HepG2 (cell line): ENCODE results near the gene GLT1D1. TPM values are rescaled to one million over a fixed set of nuclear protein-coding genes. Genes with fewer than 3 reads are reported as not detected.

ENCODE experiments used
- BRF2 ChIP-seq: sonication (generic); formaldehyde crosslinking; IDR thresholded peaks from 2 replicates; pipeline ENCODE4 v1.8.1; 2022; ENCODE audit warnings: mild to moderate bottlenecking, missing genetic modification reagents
- CCDC6 ChIP-seq: sonication (generic); formaldehyde crosslinking; IDR thresholded peaks from 2 replicates; pipeline ENCODE4 v1.8.1; 2022; ENCODE audit warnings: mild to moderate bottlenecking, missing genetic modification reagents, moderate library complexity
- EZH2 ChIP-seq: conservative IDR thresholded peaks from 2 replicates; pipeline ENCODE4 v1.6.1; 2012; ENCODE audit warnings: mild to moderate bottlenecking, low read depth, low read length, moderate library complexity
- GATA4 ChIP-seq: sonication (generic); IDR thresholded peaks from 2 replicates; pipeline ENCODE4 v1.6.1; 2016; ENCODE audit warnings: antibody characterized with exemption, low read depth, borderline replicate concordance
- GPN1 ChIP-seq: sonication (generic); formaldehyde crosslinking; IDR thresholded peaks from 2 replicates; pipeline ENCODE4 v1.5.1; 2020; ENCODE audit warnings: missing genetic modification reagents, borderline replicate concordance
- HMG20A ChIP-seq: IDR thresholded peaks from 2 replicates; pipeline ENCODE4 v1.6.1; 2016; ENCODE audit warnings: borderline replicate concordance
- HOMEZ ChIP-seq: IDR thresholded peaks from 2 replicates; pipeline ENCODE4 v1.6.1; 2016; ENCODE audit warnings: low read depth
- KAT2B ChIP-seq: fragments of 150-350 bp; IDR thresholded peaks from 2 replicates; pipeline ENCODE4 v1.6.1; 2014; ENCODE audit warnings: low read depth, low read length, borderline replicate concordance
- MIER2 ChIP-seq: IDR thresholded peaks from 2 replicates; pipeline ENCODE4 v1.6.1; 2016; ENCODE audit warnings: missing biosample characterization, missing genetic modification reagents
- NR2F1 ChIP-seq, 2 experiments: fragments of 450-650 bp in 1 of 2; formaldehyde crosslinking in 1 of 2; IDR thresholded peaks; 2 replicates each; pipeline versions ENCODE4 v1.5.0 to v1.6.1; 2016 to 2020; ENCODE audit warnings: mild to moderate bottlenecking in 1 of 2, missing compliant biosample characterization in 1 of 2, missing genetic modification reagents in 1 of 2, moderate library complexity in 1 of 2
- RBM39 ChIP-seq: fragments of 200-400 bp; formaldehyde crosslinking; IDR thresholded peaks from one replicate; pipeline ENCODE4 v1.6.1; 2018; ENCODE audit warnings: antibody characterized with exemption, mild to moderate bottlenecking, low read depth, low read length; ENCODE audit not compliant: poor library complexity, severe bottlenecking
- TRIM24 ChIP-seq: sonication (generic); formaldehyde crosslinking; IDR thresholded peaks from 2 replicates; pipeline ENCODE4 v1.8.0; 2022; ENCODE audit warnings: mild to moderate bottlenecking, missing genetic modification reagents
- ZBTB20 ChIP-seq: sonication (generic); formaldehyde crosslinking; IDR thresholded peaks from 2 replicates; pipeline ENCODE4 v1.8.1; 2023; ENCODE audit warnings: missing genetic modification reagents, low read depth, mild to moderate bottlenecking, borderline replicate concordance
- ZBTB7A ChIP-seq: sonication (generic); formaldehyde crosslinking; IDR thresholded peaks from 2 replicates; pipeline ENCODE4 v1.8.0; 2022; ENCODE audit warnings: mild to moderate bottlenecking, missing genetic modification reagents
- ZNF143 ChIP-seq: sonication (generic); formaldehyde crosslinking; IDR thresholded peaks from 2 replicates; pipeline ENCODE4 v1.4.0; 2020; ENCODE audit warnings: missing genetic modification reagents
- ZNF337 ChIP-seq: sonication (generic); formaldehyde crosslinking; IDR thresholded peaks from 2 replicates; pipeline ENCODE4 v1.5.1; 2020; ENCODE audit warnings: missing genetic modification reagents, low read depth, mild to moderate bottlenecking, borderline replicate concordance
- ZNF362 ChIP-seq: sonication (generic); formaldehyde crosslinking; IDR thresholded peaks from 2 replicates; pipeline ENCODE4 v1.4.0; 2020; ENCODE audit warnings: missing genetic modification reagents, mild to moderate bottlenecking, borderline replicate concordance
- ZNF512 ChIP-seq: sonication (generic); formaldehyde crosslinking; IDR thresholded peaks from 2 replicates; pipeline ENCODE4 v1.4.0; 2020; ENCODE audit warnings: mild to moderate bottlenecking, missing genetic modification reagents
- ZNF768 ChIP-seq: sonication (generic); formaldehyde crosslinking; IDR thresholded peaks from 2 replicates; pipeline ENCODE4 v1.4.0; 2020; ENCODE audit warnings: missing genetic modification reagents
- ZNF776 ChIP-seq: sonication (generic); formaldehyde crosslinking; IDR thresholded peaks from 2 replicates; pipeline ENCODE4 v1.4.0; 2020; ENCODE audit warnings: mild to moderate bottlenecking, missing genetic modification reagents
- ZSCAN29 ChIP-seq: sonication (generic); formaldehyde crosslinking; conservative IDR thresholded peaks from 2 replicates; pipeline ENCODE4 v1.4.0; 2020; ENCODE audit warnings: mild to moderate bottlenecking, missing genetic modification reagents
- polyA plus RNA-seq, 8 experiments: library from polyadenylated mRNA; depleted of rRNA in 3 of 8; stranded (reverse) in 7 of 8; unstranded in 1 of 8; fragments of >200 nt; fragmentation: Illumina TruSeq in 4 of 8; extraction: Trizol in 4 of 8; gene quantifications; 2 replicates each; pipeline versions ENCODE4 v1.2.1 to v1.2.3, GENCODE V29; 2011 to 2016; ENCODE audit warnings: low read depth in 4 of 8, missing spikeins in 1 of 8, mixed read lengths in 1 of 8; ENCODE audit not compliant: insufficient read depth in 1 of 8
- total RNA-seq, 5 experiments: library from RNA; depleted of rRNA; stranded (reverse); fragments of >200 nt; fragmentation: Illumina TruSeq; extraction: Trizol; gene quantifications; 2 replicates each; pipeline ENCODE4 v1.2.3, GENCODE V29; 2016; ENCODE audit warnings: low read depth in 1 of 5
- TF ChIP-seq, protein P1 (sequence below), 2 experiments: sonication (generic) in 1 of 2; formaldehyde crosslinking in 1 of 2; IDR thresholded peaks; 2 replicates each; pipeline versions ENCODE4 v1.4.0 to v1.6.1; 2018 to 2020; ENCODE audit warnings: missing genetic modification reagents in 2 of 2, borderline replicate concordance in 1 of 2, low read depth in 1 of 2, mild to moderate bottlenecking in 1 of 2, missing biosample characterization in 1 of 2

The GLT1D1 gene
- total and polyA plus RNA-seq, 2 of the 13 experiments (the other 11 are each of a cell fraction or from before 2014, with no cell fraction given), result 0.09 to 0.17 TPM

DNA sequence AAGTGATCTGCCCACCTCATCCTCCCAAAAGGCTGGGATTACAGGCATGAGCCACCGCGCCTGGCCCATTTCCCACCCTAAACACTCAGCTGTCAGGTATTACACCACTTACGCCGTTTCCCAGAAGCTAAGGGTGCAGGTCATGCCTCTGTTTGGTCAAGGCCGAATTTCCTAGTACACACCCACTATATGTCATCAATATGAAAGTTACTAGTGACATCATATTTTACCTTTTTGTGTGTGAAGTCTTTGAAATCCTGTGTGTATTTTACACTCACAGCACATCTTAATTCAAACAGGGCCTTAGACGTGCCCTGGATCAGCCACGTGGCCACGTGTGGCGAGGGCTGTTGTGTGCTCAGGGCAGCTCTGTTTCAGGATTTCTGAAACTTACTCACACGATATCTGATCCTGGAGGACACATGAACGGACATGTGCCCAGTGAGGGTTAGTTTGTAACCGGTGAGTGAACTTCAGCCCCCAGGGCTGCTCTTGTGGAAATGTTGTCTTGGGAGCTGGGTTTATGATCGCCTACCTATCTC is 51.8 kb downstream of the GLT1D1 start (continued):
- peak; percentile 58; the same call in 1 of the 2 replicates for TF ChIP-seq CCDC6 (CRISPR knock-in tag)
- 0 out of 2 replicates have a peak, but pooled peaks have one; percentile 52 for TF ChIP-seq ZBTB7A
- no peak for TF ChIP-seq ZNF337 (CRISPR knock-in tag)
- TF ChIP-seq ZNF362 (CRISPR knock-in tag), result no peak; the same call in 1 of the 2 replicates
- TF ChIP-seq, protein P1, sequence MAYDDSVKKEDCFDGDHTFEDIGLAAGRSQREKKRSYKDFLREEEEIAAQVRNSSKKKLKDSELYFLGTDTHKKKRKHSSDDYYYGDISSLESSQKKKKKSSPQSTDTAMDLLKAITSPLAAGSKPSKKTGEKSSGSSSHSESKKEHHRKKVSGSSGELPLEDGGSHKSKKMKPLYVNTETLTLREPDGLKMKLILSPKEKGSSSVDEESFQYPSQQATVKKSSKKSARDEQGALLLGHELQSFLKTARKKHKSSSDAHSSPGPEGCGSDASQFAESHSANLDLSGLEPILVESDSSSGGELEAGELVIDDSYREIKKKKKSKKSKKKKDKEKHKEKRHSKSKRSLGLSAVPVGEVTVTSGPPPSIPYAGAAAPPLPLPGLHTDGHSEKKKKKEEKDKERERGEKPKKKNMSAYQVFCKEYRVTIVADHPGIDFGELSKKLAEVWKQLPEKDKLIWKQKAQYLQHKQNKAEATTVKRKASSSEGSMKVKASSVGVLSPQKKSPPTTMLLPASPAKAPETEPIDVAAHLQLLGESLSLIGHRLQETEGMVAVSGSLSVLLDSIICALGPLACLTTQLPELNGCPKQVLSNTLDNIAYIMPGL (CRISPR knock-in tag; IDR thresholded peaks at IDR 0.05; ENCODE audit: borderline replicate concordance in 1 of 2, low read depth in 1 of 2), result peak; percentile 58 to 76; a peak in 1 of 4 replicates
- TF ChIP-seq KAT2B, result no peak
- no peak for TF ChIP-seq ZNF143 (CRISPR knock-in tag)
- peak; percentile 41; the same call in 1 of the 2 replicates for TF ChIP-seq GATA4
- no peak for TF ChIP-seq GPN1 (CRISPR knock-in tag)
- TF ChIP-seq MIER2, result peak; percentile 50; the same call in 1 of the 2 replicates
- TF ChIP-seq ZNF776 (CRISPR knock-in tag), result no peak
- no peak for TF ChIP-seq ZNF768 (CRISPR knock-in tag)
- no peak for TF ChIP-seq EZH2
- TF ChIP-seq RBM39, result no peak
- TF ChIP-seq HMG20A, result peak; percentile 71
- no peak for TF ChIP-seq ZNF512 (CRISPR knock-in tag)
- peak; percentile 92; the same call in 1 of the 2 replicates for TF ChIP-seq ZBTB20 (CRISPR knock-in tag)
- TF ChIP-seq BRF2 (CRISPR knock-in tag), result 0 out of 2 replicates have a peak, but pooled peaks have one; percentile 25
- peak; percentile 75 to 83 for TF ChIP-seq NR2F1 (CRISPR knock-in tag; IDR thresholded peaks at IDR 0.05)
- TF ChIP-seq HOMEZ (CRISPR knock-in tag), result peak; percentile 68; the same call in 1 of the 2 replicates
- no peak for TF ChIP-seq ZSCAN29 (CRISPR knock-in tag)
- no peak for TF ChIP-seq TRIM24
